HepG2 (cell line): ENCODE data around the gene MILR1. TPM values are rescaled to one million over a fixed set of nuclear protein-coding genes. Genes with fewer than 3 reads are reported as not detected.
A peak's percentile ranks its signal among the peaks of the same experiment; 100 is the strongest.

Experiments used
- AHR ChIP-seq: IDR thresholded peaks from 2 replicates; pipeline ENCODE4 v1.6.1; 2018; ENCODE audit warnings: missing genetic modification reagents, missing compliant biosample characterization
- CHD2 ChIP-seq: IDR thresholded peaks from 2 replicates; pipeline ENCODE4 v1.6.1; 2011; ENCODE audit warnings: low read depth, low read length, improper control_type of control experiment
- FOXO1 ChIP-seq: sonication (generic); formaldehyde crosslinking; IDR thresholded peaks from 2 replicates; pipeline ENCODE4 v1.4.0; 2020; ENCODE audit warnings: missing genetic modification reagents
- JUN ChIP-seq: sonication (generic); formaldehyde crosslinking; IDR thresholded peaks from 2 replicates; pipeline ENCODE4 v1.4.0; 2020; ENCODE audit warnings: mild to moderate bottlenecking, missing genetic modification reagents
- KAT7 ChIP-seq: IDR thresholded peaks from 2 replicates; pipeline ENCODE4 v1.6.1; 2018; ENCODE audit warnings: borderline replicate concordance, missing compliant biosample characterization
- KLF15 ChIP-seq: sonication (generic); formaldehyde crosslinking; IDR thresholded peaks from 2 replicates; pipeline ENCODE4 v1.8.1; 2023; ENCODE audit warnings: borderline replicate concordance, mild to moderate bottlenecking, inconsistent platforms, missing genetic modification reagents, mixed read lengths
- NBN ChIP-seq: fragments of 450-650 bp; conservative IDR thresholded peaks from 2 replicates; pipeline ENCODE4 v1.6.1; 2017
- RELA ChIP-seq: sonication (generic); formaldehyde crosslinking; IDR thresholded peaks from 2 replicates; pipeline ENCODE4 v1.4.0; 2020; ENCODE audit warnings: missing genetic modification reagents
- RXRA ChIP-seq: sonication (generic); formaldehyde crosslinking; IDR thresholded peaks from 2 replicates; pipeline ENCODE4 v1.5.1; 2020; ENCODE audit warnings: missing genetic modification reagents
- SAP130 ChIP-seq: IDR thresholded peaks from 2 replicates; pipeline ENCODE4 v1.6.1; 2016; ENCODE audit warnings: low read depth
- THAP11 ChIP-seq: IDR thresholded peaks from 2 replicates; pipeline ENCODE4 v1.6.1; 2016; ENCODE audit warnings: missing biosample characterization, missing genetic modification reagents
- ZNF205 ChIP-seq: IDR thresholded peaks from 2 replicates; pipeline ENCODE4 v1.6.1; 2018; ENCODE audit warnings: missing biosample characterization, missing genetic modification reagents
- ZNF256 ChIP-seq: sonication (generic); formaldehyde crosslinking; conservative IDR thresholded peaks from 2 replicates; pipeline ENCODE4 v1.4.0; 2020; ENCODE audit warnings: missing genetic modification reagents
- ZNF263 ChIP-seq: sonication (generic); formaldehyde crosslinking; IDR thresholded peaks from 2 replicates; pipeline ENCODE4 v1.4.0; 2020; ENCODE audit warnings: missing genetic modification reagents
- ZNF607 ChIP-seq: sonication (generic); formaldehyde crosslinking; IDR thresholded peaks from 2 replicates; pipeline ENCODE4 v1.5.1; 2020; ENCODE audit warnings: missing genetic modification reagents, mild to moderate bottlenecking, borderline replicate concordance
- ZNF724P ChIP-seq: sonication (generic); formaldehyde crosslinking; IDR thresholded peaks from 2 replicates; pipeline ENCODE4 v1.8.0; 2022; ENCODE audit warnings: missing genetic modification reagents, borderline replicate concordance
- polyA plus RNA-seq, 8 experiments: library from polyadenylated mRNA; depleted of rRNA in 3 of 8; stranded (reverse) in 7 of 8; unstranded in 1 of 8; fragments of >200 nt; fragmentation: Illumina TruSeq in 4 of 8; extraction: Trizol in 4 of 8; gene quantifications; 2 replicates each; pipeline versions ENCODE4 v1.2.1 to v1.2.3, GENCODE V29; 2011 to 2016; ENCODE audit warnings: low read depth in 4 of 8, missing spikeins in 1 of 8, mixed read lengths in 1 of 8; ENCODE audit not compliant: insufficient read depth in 1 of 8
- total RNA-seq, 5 experiments: library from RNA; depleted of rRNA; stranded (reverse); fragments of >200 nt; fragmentation: Illumina TruSeq; extraction: Trizol; gene quantifications; 2 replicates each; pipeline ENCODE4 v1.2.3, GENCODE V29; 2016; ENCODE audit warnings: low read depth in 1 of 5
- TF ChIP-seq, protein P1 (sequence below): sonication (generic); formaldehyde crosslinking; conservative IDR thresholded peaks from 2 replicates; pipeline ENCODE4 v1.4.0; 2020; ENCODE audit warnings: mild to moderate bottlenecking, missing genetic modification reagents, moderate library complexity
- TF ChIP-seq, protein P2 (sequence below): sonication (generic); formaldehyde crosslinking; IDR thresholded peaks from 2 replicates; pipeline ENCODE4 v1.4.0; 2020; ENCODE audit warnings: missing genetic modification reagents, borderline replicate concordance
- TF ChIP-seq, protein P3 (sequence below): sonication (generic); formaldehyde crosslinking; IDR thresholded peaks from 2 replicates; pipeline ENCODE4 v1.5.1; 2020; ENCODE audit warnings: missing genetic modification reagents, mild to moderate bottlenecking, borderline replicate concordance
- TF ChIP-seq, protein P4 (sequence below): sonication (generic); formaldehyde crosslinking; IDR thresholded peaks from 2 replicates; pipeline ENCODE4 v1.5.1; 2020; ENCODE audit warnings: missing genetic modification reagents, mild to moderate bottlenecking, borderline replicate concordance

Gene MILR1
- total and polyA plus RNA-seq, 2 of the 13 experiments (the other 11 are each of a cell fraction or from before 2014, with no cell fraction given): 0.27 to 1.7 TPM

GRCh38 chr17:64406321-64407200 is 42.4 kb upstream of the MILR1 start (continued):
- TF ChIP-seq, protein P1, sequence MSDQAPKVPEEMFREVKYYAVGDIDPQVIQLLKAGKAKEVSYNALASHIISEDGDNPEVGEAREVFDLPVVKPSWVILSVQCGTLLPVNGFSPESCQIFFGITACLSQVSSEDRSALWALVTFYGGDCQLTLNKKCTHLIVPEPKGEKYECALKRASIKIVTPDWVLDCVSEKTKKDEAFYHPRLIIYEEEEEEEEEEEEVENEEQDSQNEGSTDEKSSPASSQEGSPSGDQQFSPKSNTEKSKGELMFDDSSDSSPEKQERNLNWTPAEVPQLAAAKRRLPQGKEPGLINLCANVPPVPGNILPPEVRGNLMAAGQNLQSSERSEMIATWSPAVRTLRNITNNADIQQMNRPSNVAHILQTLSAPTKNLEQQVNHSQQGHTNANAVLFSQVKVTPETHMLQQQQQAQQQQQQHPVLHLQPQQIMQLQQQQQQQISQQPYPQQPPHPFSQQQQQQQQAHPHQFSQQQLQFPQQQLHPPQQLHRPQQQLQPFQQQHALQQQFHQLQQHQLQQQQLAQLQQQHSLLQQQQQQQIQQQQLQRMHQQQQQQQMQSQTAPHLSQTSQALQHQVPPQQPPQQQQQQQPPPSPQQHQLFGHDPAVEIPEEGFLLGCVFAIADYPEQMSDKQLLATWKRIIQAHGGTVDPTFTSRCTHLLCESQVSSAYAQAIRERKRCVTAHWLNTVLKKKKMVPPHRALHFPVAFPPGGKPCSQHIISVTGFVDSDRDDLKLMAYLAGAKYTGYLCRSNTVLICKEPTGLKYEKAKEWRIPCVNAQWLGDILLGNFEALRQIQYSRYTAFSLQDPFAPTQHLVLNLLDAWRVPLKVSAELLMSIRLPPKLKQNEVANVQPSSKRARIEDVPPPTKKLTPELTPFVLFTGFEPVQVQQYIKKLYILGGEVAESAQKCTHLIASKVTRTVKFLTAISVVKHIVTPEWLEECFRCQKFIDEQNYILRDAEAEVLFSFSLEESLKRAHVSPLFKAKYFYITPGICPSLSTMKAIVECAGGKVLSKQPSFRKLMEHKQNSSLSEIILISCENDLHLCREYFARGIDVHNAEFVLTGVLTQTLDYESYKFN (CRISPR knock-in tag): peak; percentile 88
- TF ChIP-seq AHR (CRISPR knock-in tag) (no peak; the same call in 1 of the 2 replicates), ZNF607 (peak; percentile 57; the same call in 1 of the 2 replicates), KAT7 (CRISPR knock-in tag) (peak; percentile 54; the same call in 1 of the 2 replicates), ZNF205 (CRISPR knock-in tag) (0 out of 2 replicates have a peak, but pooled peaks have one; percentile 54), RELA (CRISPR knock-in tag) (0 out of 2 replicates have a peak, but pooled peaks have one; percentile 9), KLF15 (CRISPR knock-in tag) (no peak), NBN (no peak), ZNF263 (peak; percentile 71; the same call in 1 of the 2 replicates), FOXO1 (CRISPR knock-in tag) (peak; percentile 84), ZNF724P (CRISPR knock-in tag) (0 out of 2 replicates have a peak, but pooled peaks have one; percentile 25), THAP11 (CRISPR knock-in tag) (peak; percentile 52; the same call in 1 of the 2 replicates), RXRA (CRISPR knock-in tag) (peak; percentile 86; the same call in 1 of the 2 replicates), CHD2 (no peak), ZNF256 (CRISPR knock-in tag) (0 out of 2 replicates have a peak, but pooled peaks have one; percentile 17), JUN (peak; percentile 74), SAP130 (CRISPR knock-in tag) (peak; percentile 80)
- TF ChIP-seq, protein P2, sequence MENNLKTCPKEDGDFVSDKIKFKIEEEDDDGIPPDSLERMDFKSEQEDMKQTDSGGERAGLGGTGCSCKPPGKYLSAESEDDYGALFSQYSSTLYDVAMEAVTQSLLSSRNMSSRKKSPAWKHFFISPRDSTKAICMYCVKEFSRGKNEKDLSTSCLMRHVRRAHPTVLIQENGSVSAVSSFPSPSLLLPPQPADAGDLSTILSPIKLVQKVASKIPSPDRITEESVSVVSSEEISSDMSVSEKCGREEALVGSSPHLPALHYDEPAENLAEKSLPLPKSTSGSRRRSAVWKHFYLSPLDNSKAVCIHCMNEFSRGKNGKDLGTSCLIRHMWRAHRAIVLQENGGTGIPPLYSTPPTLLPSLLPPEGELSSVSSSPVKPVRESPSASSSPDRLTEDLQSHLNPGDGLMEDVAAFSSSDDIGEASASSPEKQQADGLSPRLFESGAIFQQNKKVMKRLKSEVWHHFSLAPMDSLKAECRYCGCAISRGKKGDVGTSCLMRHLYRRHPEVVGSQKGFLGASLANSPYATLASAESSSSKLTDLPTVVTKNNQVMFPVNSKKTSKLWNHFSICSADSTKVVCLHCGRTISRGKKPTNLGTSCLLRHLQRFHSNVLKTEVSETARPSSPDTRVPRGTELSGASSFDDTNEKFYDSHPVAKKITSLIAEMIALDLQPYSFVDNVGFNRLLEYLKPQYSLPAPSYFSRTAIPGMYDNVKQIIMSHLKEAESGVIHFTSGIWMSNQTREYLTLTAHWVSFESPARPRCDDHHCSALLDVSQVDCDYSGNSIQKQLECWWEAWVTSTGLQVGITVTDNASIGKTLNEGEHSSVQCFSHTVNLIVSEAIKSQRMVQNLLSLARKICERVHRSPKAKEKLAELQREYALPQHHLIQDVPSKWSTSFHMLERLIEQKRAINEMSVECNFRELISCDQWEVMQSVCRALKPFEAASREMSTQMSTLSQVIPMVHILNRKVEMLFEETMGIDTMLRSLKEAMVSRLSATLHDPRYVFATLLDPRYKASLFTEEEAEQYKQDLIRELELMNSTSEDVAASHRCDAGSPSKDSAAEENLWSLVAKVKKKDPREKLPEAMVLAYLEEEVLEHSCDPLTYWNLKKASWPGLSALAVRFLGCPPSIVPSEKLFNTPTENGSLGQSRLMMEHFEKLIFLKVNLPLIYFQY (CRISPR knock-in tag): no peak; the same call in 1 of the 2 replicates
- TF ChIP-seq, protein P3, sequence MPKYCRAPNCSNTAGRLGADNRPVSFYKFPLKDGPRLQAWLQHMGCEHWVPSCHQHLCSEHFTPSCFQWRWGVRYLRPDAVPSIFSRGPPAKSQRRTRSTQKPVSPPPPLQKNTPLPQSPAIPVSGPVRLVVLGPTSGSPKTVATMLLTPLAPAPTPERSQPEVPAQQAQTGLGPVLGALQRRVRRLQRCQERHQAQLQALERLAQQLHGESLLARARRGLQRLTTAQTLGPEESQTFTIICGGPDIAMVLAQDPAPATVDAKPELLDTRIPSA: no peak
- TF ChIP-seq, protein P4, sequence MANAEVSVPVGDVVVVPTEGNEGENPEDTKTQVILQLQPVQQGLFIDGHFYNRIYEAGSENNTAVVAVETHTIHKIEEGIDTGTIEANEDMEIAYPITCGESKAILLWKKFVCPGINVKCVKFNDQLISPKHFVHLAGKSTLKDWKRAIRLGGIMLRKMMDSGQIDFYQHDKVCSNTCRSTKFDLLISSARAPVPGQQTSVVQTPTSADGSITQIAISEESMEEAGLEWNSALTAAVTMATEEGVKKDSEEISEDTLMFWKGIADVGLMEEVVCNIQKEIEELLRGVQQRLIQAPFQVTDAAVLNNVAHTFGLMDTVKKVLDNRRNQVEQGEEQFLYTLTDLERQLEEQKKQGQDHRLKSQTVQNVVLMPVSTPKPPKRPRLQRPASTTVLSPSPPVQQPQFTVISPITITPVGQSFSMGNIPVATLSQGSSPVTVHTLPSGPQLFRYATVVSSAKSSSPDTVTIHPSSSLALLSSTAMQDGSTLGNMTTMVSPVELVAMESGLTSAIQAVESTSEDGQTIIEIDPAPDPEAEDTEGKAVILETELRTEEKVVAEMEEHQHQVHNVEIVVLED (CRISPR knock-in tag): peak; percentile 56
